ENCODE results near the gene MINDY4.

The MINDY4 gene

GRCh38 chr7:30877015-30877769 lies 106.0 kb downstream of the MINDY4 start:
- DNase-seq (ENCODE audit: low read depth), result no peak
- TF ChIP-seq, protein P1, sequence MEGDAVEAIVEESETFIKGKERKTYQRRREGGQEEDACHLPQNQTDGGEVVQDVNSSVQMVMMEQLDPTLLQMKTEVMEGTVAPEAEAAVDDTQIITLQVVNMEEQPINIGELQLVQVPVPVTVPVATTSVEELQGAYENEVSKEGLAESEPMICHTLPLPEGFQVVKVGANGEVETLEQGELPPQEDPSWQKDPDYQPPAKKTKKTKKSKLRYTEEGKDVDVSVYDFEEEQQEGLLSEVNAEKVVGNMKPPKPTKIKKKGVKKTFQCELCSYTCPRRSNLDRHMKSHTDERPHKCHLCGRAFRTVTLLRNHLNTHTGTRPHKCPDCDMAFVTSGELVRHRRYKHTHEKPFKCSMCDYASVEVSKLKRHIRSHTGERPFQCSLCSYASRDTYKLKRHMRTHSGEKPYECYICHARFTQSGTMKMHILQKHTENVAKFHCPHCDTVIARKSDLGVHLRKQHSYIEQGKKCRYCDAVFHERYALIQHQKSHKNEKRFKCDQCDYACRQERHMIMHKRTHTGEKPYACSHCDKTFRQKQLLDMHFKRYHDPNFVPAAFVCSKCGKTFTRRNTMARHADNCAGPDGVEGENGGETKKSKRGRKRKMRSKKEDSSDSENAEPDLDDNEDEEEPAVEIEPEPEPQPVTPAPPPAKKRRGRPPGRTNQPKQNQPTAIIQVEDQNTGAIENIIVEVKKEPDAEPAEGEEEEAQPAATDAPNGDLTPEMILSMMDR (conservative IDR thresholded peaks at IDR 0.05; ENCODE audit: low read depth, low read length), result no peak
- no peak overlapping the region for H3K4me3 ChIP-seq (ENCODE audit: low read length)

GRCh38 chr7:30877993-30878392 lies 106.8 kb downstream of the MINDY4 start:
- TF ChIP-seq, protein P1 (conservative IDR thresholded peaks at IDR 0.05; ENCODE audit: low read depth, low read length), result no peak
- no peak overlapping the region for H3K4me3 ChIP-seq (ENCODE audit: low read length)
- no peak for DNase-seq (ENCODE audit: low read depth)

DNA sequence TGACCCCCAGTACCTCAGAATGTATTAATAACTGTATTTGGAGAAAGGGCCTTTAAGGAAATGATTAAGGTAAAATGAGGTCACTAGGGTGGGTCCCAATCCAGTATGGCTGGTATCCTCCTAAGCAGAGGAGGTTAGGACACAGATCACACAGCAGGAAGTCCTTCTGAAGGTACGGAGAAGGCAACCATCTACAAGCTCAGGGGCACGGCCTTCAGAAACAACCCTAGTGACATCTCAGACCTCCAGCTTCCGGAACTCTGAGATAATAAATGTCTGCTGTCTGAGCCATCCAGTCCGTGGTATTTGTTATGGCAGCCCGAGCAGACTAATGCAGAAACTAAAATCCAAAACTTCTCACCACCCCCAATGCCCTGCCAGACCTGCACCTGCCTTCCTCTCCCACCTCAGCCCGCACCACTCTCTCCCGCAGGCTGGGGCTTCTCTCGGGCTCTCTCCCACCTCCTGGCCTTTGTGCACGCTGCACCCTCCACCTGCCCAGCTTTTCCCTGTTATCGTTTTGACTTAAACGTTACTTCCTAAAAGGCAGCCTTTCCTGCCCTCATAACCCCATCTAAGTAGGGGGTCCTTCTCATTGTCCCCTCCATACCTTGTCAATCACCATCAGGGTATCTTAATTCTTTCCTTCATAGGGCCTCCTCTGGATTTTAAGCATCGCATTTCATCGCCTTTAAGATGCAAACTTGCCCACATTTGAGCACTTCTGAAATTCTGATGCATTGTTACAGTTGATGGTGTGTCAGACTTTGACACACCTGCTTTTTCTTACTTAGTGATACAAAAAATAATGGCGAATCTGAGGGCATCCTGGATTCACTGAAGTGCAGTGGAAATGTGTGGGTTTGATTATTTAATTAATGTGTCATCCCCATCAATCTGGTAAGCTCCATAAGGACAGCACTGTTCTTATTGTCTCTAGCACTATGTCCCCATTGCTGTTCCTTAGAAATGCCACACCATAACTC lies 108.2 kb downstream of the MINDY4 start:
- no peak for DNase-seq (ENCODE audit: low read depth)
- TF ChIP-seq, protein P1 (conservative IDR thresholded peaks at IDR 0.05; ENCODE audit: low read depth, low read length), result no peak
- H3K4me3 ChIP-seq (ENCODE audit: low read length), result no peak overlapping the region

- H3K4me3 ChIP-seq (ENCODE audit: low read length), result no peak overlapping the region
- TF ChIP-seq, protein P1 (conservative IDR thresholded peaks at IDR 0.05; ENCODE audit: low read depth, low read length), result no peak
- DNase-seq (ENCODE audit: low read depth), result no peak
Measured at GRCh38 chr7:30880125-30880720, 109.0 kb downstream of the MINDY4 start.

GRCh38 chr7:30880941-30881340 lies 109.7 kb downstream of the MINDY4 start:
- DNase-seq (ENCODE audit: low read depth), result no peak
- TF ChIP-seq, protein P1 (conservative IDR thresholded peaks at IDR 0.05; ENCODE audit: low read depth, low read length), result no peak
- H3K4me3 ChIP-seq (ENCODE audit: low read length), result no peak overlapping the region

DNA sequence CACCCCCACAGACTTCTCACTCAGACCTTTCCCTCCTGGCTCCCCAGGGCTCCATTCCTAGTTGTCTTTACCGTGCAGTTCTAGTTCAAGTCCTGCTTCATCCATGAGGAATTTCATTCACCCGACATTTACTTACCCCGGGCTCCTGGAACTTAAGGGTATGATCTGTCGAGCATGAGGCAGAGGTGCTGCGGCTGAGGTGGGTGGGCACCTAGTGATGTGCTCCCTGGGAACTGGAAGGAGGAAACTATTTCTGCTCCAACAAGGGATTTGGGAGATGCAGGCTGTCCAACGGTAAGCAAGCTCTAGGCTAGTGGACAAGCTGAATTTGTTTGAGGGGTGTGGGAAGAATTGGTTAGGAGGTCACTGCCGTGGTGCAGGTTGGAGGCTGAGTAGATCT lies 110.2 kb downstream of the MINDY4 start:
- no peak for DNase-seq (ENCODE audit: low read depth)
- no peak overlapping the region for H3K4me3 ChIP-seq (ENCODE audit: low read length)
- TF ChIP-seq, protein P1 (conservative IDR thresholded peaks at IDR 0.05; ENCODE audit: low read depth, low read length), result no peak
